NB4 (cell line): ENCODE results near the gene GRIN3B.

Experiments
- MYC ChIP-seq: IDR thresholded peaks from 2 replicates; pipeline ENCODE4 v1.6.1; 2011; ENCODE audit warnings: low read depth, low read length
- POLR2A ChIP-seq: IDR thresholded peaks from 2 replicates; pipeline ENCODE4 v1.6.1; 2011; ENCODE audit warnings: mild to moderate bottlenecking; ENCODE audit not compliant: insufficient read length; ENCODE audit errors: extremely low read depth
- TF ChIP-seq, protein P1 (sequence below): IDR thresholded peaks from one replicate; pipeline ENCODE4 v1.5.1; 2012; ENCODE audit warnings: low read depth, low read length
- TF ChIP-seq, protein P2 (sequence below): IDR thresholded peaks from 2 replicates; pipeline ENCODE4 v1.6.1; 2011; ENCODE audit warnings: low read depth, low read length

DNA sequence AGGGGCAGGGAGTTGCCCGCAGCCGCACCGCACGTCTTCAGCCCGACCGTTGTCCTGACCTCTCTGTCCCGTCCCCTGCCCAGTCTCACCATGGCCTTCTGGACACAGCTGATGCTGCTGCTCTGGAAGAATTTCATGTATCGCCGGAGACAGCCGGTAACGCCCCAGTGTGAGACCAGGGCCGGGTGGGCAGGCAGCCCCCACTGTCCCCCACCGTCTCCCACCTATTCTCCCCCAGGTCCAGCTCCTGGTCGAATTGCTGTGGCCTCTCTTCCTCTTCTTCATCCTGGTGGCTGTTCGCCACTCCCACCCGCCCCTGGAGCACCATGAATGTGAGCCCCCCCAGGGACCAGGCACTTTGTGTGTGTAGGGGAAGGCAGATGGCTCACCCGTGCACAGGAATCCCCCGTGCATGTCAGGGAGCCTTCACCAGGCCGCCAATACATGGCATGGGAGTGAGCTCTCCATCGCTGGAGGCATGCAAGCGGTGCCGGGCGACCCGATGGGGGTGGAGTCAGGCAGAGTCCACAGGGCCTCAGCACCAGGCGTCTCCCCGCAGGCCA, 41.1 kb downstream of the GRIN3B start:
- TF ChIP-seq, protein P1, sequence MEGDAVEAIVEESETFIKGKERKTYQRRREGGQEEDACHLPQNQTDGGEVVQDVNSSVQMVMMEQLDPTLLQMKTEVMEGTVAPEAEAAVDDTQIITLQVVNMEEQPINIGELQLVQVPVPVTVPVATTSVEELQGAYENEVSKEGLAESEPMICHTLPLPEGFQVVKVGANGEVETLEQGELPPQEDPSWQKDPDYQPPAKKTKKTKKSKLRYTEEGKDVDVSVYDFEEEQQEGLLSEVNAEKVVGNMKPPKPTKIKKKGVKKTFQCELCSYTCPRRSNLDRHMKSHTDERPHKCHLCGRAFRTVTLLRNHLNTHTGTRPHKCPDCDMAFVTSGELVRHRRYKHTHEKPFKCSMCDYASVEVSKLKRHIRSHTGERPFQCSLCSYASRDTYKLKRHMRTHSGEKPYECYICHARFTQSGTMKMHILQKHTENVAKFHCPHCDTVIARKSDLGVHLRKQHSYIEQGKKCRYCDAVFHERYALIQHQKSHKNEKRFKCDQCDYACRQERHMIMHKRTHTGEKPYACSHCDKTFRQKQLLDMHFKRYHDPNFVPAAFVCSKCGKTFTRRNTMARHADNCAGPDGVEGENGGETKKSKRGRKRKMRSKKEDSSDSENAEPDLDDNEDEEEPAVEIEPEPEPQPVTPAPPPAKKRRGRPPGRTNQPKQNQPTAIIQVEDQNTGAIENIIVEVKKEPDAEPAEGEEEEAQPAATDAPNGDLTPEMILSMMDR: no peak
- TF ChIP-seq POLR2A (no peak), MYC (no peak)
- TF ChIP-seq, protein P2, sequence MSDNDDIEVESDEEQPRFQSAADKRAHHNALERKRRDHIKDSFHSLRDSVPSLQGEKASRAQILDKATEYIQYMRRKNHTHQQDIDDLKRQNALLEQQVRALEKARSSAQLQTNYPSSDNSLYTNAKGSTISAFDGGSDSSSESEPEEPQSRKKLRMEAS: no peak
